Neutrophil (primary cell): ENCODE results near the gene MYO1C.
A peak's percentile ranks its signal among the peaks of the same experiment; 100 is the strongest.

Source experiments
- H3K27ac ChIP-seq: fragments of 200-600 bp; sonication (generic); 2 replicates; pipeline ENCODE4 v1.5.1; 2016; ENCODE audit warnings: mild to moderate bottlenecking, moderate library complexity
- H3K27me3 ChIP-seq: fragments of 200-600 bp; sonication (generic); 2 replicates; pipeline ENCODE4 v1.6.0; 2016; ENCODE audit warnings: mild to moderate bottlenecking
- H3K36me3 ChIP-seq: fragments of 200-600 bp; sonication (generic); 2 replicates; pipeline ENCODE4 v1.5.1; 2017
- H3K4me1 ChIP-seq, 2 experiments: fragments of 200-600 bp in 1 of 2; sonication (generic) in 1 of 2; 1 replicate in 1 of 2; 2 replicates in 1 of 2; pipeline versions ENCODE4 v1.5.1 to v1.6.1; 2013 to 2016; ENCODE audit warnings: low read depth in 1 of 2, low read length in 1 of 2, mild to moderate bottlenecking in 1 of 2, moderate library complexity in 1 of 2; ENCODE audit not compliant: control insufficient read depth in 1 of 2, insufficient read depth in 1 of 2
- H3K4me3 ChIP-seq, 2 experiments: fragments of 200-600 bp in 1 of 2; sonication (generic) in 1 of 2; 1 replicate in 1 of 2; 2 replicates in 1 of 2; pipeline ENCODE4 v1.5.1; 2013 to 2016; ENCODE audit warnings: low read depth in 1 of 2, low read length in 1 of 2, mild to moderate bottlenecking in 1 of 2, moderate library complexity in 1 of 2
- H3K9me3 ChIP-seq: fragments of 200-600 bp; sonication (generic); 2 replicates; pipeline ENCODE4 v1.5.1; 2016
- CTCF ChIP-seq: fragments of 200-600 bp; sonication (generic); IDR thresholded peaks from 2 replicates; pipeline ENCODE4 v1.5.1; 2016; ENCODE audit warnings: antibody characterized with exemption

MYO1C gene

DNA sequence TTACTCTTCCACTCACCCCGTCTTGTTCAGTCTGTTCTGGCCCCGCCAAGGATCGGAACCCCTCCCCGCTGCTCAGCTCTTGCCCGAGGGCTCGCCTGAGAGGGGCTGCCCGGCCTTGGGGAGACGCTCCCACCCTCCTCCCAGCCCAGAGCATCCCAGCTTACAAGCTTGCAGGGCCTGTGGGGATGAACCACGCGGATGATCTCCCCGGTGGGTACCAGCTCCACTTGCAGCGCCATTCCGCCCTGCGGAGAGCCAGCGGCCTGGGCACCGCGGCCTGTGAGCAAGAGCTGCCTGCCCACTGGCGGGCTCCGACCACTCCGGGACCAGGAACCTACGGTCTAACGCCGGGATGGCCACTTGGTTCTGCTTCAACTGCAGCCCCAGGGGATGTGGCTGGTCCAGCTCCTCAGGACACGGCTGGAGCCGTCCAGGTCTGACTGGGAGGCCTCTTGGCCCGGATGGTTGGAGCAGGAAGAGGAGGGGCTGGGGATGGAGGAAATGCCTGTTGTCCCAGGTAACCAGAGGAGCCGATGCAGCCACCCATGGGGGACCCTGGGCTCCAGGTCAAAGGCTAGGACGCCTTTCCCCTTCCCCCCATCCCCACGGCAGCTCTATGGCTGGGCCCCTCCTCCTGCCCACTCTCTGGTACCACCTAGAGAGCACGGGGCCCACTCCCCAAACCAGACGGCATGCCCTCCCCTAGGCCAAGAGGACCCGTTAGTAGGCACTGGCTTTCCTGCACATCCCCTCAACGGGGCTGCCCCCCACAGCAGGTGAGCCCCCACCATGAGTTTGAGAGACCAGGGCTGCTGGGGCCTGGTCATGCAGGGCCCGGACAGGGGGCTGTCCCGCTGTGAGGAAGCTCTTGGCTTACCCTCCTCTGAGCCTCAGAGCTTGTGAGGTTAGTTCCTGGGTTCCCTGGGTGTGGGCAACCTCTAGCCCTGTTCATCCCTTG is at the start of gene MYO1C:
Gene MYO1C (minus strand): TSS at position 438 of the 958 bp plus-strand sequence. CDS start 199 bp downstream, at position 239.
- TF ChIP-seq CTCF, result no peak
- Histone ChIP-seq H3K4me1 (peaks cover 33 to 40% of the 10 kb centered on the region in 2 experiments), H3K27me3 (peaks cover 63% of the 10 kb centered on the region), H3K36me3 (peaks cover 39% of the 10 kb centered on the region), H3K9me3 (no peaks in the 10 kb centered on the region), H3K4me3 (peak within 1 kb of the TSS; percentile 59 to 70), H3K27ac (no peak within 1 kb of the TSS)

DNA sequence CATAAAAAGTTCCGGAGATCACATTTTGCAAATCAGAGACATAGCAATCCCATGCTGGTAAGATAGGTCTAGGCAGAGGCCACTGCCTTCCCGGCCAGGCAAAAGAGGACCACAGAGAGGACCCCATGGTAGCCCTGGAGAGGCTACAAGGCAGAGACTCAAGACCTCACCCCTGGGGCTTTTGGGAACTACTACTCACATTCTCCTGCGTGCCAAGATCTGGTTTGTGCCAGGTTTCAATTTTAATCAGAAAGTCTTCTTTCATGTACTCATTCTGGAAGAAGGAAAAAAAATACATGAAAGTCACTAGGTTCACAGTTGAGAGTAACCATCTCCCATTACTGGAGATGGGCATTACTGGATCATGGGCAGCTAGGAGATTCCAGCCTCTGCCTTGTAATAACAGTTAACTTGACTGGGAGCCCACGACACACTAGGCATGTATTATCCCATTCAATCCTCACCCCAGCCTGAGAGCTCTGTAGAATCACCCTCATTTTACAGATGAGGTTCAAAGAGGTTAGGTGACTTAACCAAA is 49.0 kb upstream of the MYO1C start:
- no peak overlapping the region for H3K4me3 ChIP-seq
- H3K27ac ChIP-seq, result no peak overlapping the region
- H3K36me3 ChIP-seq, result peaks cover 92% of the 10 kb centered on the region
- H3K27me3 ChIP-seq, result no peaks in the 10 kb centered on the region
- TF ChIP-seq CTCF, result no peak
- H3K4me1 ChIP-seq, result no peaks in the 10 kb centered on the region
- no peaks in the 10 kb centered on the region for H3K9me3 ChIP-seq

- peaks cover 99% of the 10 kb centered on the region for H3K36me3 ChIP-seq
Observed at GRCh38 chr17:1539811-1540210, 47.3 kb upstream of the MYO1C start.

DNA sequence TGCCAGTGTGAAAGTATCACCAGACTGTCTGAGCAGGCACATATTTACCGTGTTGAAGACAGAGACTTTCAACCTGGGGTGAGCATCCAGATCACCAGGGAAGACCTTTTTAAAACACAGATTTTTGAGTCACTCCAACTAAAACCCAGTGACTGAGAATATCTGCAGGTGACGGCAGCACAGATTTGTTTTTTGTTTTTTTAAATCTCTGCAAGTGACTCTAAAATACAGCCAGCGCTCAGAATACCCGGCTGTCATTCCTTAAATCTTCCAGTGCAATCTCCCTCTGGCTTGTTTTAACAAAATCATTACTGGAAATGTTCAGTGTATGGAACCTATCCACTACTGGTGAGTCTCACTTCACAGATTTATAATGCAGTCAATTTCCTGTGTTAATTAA is 43.3 kb upstream of the MYO1C start:
- H3K27ac ChIP-seq, result no peak overlapping the region
- H3K27me3 ChIP-seq, result no peaks in the 10 kb centered on the region
- no peaks in the 10 kb centered on the region for H3K9me3 ChIP-seq
- TF ChIP-seq CTCF, result no peak
- H3K36me3 ChIP-seq, result peaks cover 100% of the 10 kb centered on the region
- H3K4me3 ChIP-seq, result no peak overlapping the region
- peaks cover 5 to 6% of the 10 kb centered on the region in 2 experiments for H3K4me1 ChIP-seq

More at GRCh38 chr17:1539811-1540210, 47.3 kb upstream of the MYO1C start:
- H3K27me3 ChIP-seq, result no peaks in the 10 kb centered on the region
- no peak for TF ChIP-seq CTCF
- H3K9me3 ChIP-seq, result no peaks in the 10 kb centered on the region
- H3K27ac ChIP-seq, result no peak overlapping the region
- H3K4me1 ChIP-seq, result no peaks in the 10 kb centered on the region
- H3K4me3 ChIP-seq, result no peak overlapping the region

DNA sequence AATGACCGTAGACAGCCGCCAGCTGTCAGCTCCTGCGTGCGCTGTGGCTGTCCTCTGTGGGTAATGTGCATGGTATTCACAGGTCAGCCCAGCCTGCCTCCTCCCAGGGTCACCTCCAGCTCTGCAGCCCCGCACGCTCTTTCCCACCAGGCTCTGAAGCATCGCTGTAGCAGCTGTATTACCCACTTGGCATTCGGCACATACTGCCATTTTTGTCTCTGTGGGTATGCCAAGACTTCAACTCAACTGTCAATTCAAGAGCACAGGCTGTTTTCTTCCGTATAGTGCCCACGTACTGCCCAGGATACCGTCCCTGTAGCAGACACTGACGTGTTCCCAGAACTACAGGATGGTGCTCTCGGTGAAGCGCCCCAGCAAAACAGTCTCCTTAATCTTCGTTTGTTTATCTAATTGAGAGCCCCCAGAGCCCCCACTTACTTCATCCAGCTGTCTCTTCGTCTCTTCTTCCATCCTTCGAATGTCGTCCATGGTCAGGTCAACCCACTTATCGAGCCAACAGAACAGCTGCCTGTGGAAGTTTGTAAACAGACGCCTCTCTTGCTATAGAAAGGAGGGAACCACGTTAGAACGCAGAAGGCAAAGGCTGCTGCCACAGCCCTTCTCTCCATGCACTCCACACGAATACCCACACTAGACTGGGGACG is 41.3 kb upstream of the MYO1C start:
- Histone ChIP-seq H3K27ac (no peak overlapping the region), H3K4me1 (peaks cover 5 to 6% of the 10 kb centered on the region in 2 experiments), H3K36me3 (peaks cover 98% of the 10 kb centered on the region), H3K27me3 (no peaks in the 10 kb centered on the region), H3K4me3 (no peak overlapping the region), H3K9me3 (no peaks in the 10 kb centered on the region)
- TF ChIP-seq CTCF, result no peak
